ENCODE measurements around the gene SULT4A1.

The SULT4A1 gene

DNA sequence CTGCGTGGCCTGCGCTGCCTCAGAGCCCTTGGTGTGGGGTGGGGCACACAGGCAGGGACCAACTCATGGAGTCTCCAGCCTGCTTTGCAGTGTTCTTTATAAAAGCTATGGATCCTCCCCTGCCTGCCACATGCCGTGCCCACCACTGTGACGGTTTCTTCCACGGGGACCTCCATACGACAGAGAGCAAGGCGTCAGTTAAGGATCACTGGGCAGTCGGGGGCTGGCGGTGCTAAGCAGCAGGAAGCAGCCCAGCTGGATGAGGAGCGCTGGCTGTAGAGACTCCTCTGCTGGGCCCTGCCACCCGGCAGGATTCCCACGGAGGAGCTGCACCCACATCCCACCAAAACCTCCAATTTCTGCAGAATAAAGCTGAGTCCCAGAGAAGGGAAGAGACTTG, 27.1 kb downstream of the SULT4A1 start:
- TF ChIP-seq SIN3A (IDR thresholded peaks at IDR 0.05; ENCODE audit: borderline replicate concordance, insufficient read depth, low read length): no peak
- TF ChIP-seq POLR2AphosphoS5 (IDR thresholded peaks at IDR 0.05; ENCODE audit: low read depth, low read length): no peak
- TF ChIP-seq, protein P1, sequence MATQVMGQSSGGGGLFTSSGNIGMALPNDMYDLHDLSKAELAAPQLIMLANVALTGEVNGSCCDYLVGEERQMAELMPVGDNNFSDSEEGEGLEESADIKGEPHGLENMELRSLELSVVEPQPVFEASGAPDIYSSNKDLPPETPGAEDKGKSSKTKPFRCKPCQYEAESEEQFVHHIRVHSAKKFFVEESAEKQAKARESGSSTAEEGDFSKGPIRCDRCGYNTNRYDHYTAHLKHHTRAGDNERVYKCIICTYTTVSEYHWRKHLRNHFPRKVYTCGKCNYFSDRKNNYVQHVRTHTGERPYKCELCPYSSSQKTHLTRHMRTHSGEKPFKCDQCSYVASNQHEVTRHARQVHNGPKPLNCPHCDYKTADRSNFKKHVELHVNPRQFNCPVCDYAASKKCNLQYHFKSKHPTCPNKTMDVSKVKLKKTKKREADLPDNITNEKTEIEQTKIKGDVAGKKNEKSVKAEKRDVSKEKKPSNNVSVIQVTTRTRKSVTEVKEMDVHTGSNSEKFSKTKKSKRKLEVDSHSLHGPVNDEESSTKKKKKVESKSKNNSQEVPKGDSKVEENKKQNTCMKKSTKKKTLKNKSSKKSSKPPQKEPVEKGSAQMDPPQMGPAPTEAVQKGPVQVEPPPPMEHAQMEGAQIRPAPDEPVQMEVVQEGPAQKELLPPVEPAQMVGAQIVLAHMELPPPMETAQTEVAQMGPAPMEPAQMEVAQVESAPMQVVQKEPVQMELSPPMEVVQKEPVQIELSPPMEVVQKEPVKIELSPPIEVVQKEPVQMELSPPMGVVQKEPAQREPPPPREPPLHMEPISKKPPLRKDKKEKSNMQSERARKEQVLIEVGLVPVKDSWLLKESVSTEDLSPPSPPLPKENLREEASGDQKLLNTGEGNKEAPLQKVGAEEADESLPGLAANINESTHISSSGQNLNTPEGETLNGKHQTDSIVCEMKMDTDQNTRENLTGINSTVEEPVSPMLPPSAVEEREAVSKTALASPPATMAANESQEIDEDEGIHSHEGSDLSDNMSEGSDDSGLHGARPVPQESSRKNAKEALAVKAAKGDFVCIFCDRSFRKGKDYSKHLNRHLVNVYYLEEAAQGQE (IDR thresholded peaks at IDR 0.05; ENCODE audit: insufficient read depth in 1 of 2, low read depth in 2 of 2, low read length in 2 of 2): no peak
- TF ChIP-seq FOXP2 (optimal IDR thresholded peaks at IDR 0.05; ENCODE audit: borderline replicate concordance, extremely low read depth, extremely low read length, insufficient read depth): no peak
- TF ChIP-seq TAF1 (IDR thresholded peaks at IDR 0.05; ENCODE audit: borderline replicate concordance, insufficient read depth, low read length): no peak

DNA sequence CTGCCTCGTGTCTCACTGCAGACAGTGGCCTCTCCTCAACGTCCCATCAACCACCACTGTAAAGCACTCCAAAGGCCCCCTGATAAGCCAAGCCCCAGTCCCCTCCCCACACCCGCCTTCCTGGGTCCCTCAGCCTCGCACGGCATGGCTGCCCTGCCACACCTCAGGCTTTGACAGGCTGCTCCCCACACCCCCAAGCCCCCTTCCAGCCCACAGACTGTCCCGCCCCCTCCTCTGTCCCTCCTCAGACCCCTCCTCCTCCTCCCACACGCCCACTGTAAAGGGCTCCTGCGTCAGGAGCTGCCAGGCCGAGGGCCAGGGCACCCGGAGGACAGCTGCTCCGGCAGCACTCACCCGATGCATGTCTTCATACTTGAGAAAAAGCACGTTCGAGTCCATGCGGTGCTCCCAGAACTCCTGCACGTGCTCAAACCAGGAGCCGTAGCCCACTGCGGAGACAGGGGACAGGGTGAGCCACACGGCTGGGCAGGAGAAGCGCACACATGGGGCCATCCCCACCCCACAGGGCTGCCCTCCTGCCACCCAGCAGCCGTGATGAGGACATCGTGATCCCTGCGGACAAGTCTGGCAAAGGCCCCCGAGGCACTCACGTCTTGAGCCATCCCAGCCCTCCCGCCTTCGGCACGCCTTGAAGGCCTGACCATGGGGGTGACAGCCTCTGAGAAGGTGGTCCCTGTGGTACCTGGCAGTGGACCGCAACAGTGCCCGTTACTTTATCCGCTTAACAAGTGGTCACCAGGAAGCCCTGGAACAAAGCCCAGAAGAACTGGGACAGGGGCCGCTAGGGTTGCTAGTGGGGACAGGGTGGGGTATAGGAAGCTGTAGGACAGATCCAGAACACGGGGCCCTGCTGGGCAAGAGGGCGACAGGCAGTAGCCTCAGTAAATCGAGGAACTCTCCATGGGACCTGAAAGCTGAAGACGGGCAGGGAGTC, 28.8 kb downstream of the SULT4A1 start:
- TF ChIP-seq POLR2AphosphoS5 (IDR thresholded peaks at IDR 0.05; ENCODE audit: low read depth, low read length): no peak

DNA sequence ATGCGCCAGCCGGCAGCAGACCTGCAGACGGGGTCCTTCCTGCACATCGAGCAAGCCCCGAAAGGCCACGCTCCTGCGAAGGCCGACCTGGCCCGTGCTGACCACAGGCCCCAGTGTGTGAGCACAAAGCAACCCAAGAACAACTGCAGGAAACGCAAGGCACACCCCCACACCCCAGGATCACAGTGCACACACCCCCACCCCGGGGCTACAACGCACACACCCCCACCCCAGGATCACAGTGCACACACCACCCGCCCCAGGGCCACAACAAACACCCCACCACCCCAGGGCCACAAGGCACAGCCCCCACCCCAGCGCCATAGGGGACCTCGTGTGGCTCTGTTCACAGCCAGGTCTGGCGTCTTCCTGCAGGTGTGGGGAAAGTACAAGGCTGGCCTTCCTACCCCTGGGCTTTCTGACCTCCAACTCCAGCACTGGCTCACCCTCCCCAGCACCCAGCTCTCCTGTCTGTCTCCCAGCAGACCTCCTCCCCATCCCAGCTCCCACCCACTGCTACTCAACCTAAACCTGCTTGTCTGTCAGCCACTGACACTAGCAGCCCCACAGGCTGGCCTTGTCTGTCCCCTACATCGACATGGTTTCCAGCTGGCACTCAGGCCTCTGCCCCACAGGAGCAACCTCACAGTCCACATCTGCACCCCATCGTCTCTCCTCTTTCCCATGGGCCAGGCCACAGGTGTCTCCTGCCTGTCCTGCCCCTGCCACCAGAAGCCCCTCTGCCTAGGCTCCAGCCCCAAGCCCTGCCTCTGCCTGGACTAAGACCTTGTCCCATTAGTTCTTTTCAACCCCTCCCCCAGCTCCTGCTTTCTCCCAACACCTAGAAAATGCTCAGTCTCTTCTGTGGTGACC, 29.7 kb downstream of the SULT4A1 start:
- no peak for TF ChIP-seq SIN3A (IDR thresholded peaks at IDR 0.05; ENCODE audit: borderline replicate concordance, insufficient read depth, low read length)
- TF ChIP-seq TAF1 (IDR thresholded peaks at IDR 0.05; ENCODE audit: borderline replicate concordance, insufficient read depth, low read length): no peak
- no peak for TF ChIP-seq POLR2AphosphoS5 (IDR thresholded peaks at IDR 0.05; ENCODE audit: low read depth, low read length)
- TF ChIP-seq, protein P1 (IDR thresholded peaks at IDR 0.05; ENCODE audit: insufficient read depth in 1 of 2, low read depth in 2 of 2, low read length in 2 of 2): no peak
- no peak for TF ChIP-seq FOXP2 (optimal IDR thresholded peaks at IDR 0.05; ENCODE audit: borderline replicate concordance, extremely low read depth, extremely low read length, insufficient read depth)

DNA sequence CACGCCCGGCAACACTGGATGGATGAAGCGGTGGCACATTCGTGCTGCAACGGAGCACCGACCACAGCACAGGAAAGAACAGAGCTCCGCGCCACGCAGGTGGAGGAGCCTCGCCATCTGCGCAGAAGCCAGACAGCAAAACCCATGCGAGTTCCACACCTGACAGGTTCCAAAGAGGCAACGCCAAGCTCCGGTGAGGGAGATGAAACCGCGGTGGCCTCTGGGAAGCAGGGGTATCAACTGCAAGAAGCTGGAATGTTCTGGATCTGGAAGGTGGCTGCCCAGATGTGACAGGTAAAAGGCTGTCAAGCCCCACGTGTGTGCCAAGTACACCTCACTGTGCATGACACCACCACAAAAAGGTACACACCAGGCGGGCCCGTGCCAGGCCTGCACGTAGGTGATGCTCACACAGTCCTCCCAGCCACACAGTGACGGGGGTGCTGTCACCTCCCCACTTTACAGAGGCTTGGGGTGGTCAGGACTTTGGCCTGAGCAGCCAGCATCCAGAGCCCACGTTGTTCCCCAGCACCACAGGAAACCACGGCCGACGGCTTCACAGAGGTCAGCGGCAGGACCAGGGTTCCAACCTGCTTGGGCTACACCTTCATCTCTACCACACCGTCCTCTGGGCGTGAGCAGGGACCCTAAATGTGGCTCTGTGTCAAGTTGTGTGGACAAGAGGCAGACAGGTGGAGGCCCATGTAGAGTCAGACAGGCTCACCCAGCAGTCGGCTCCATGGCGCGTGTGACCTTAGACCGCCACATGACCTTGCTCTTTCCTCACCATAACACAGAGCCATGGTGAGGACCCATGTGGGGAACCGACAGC, 30.5 kb downstream of the SULT4A1 start:
- TF ChIP-seq SIN3A (IDR thresholded peaks at IDR 0.05; ENCODE audit: borderline replicate concordance, insufficient read depth, low read length): no peak
- no peak for TF ChIP-seq POLR2AphosphoS5 (IDR thresholded peaks at IDR 0.05; ENCODE audit: low read depth, low read length)
- TF ChIP-seq, protein P1 (IDR thresholded peaks at IDR 0.05; ENCODE audit: insufficient read depth in 1 of 2, low read depth in 2 of 2, low read length in 2 of 2): no peak
- TF ChIP-seq TAF1 (IDR thresholded peaks at IDR 0.05; ENCODE audit: borderline replicate concordance, insufficient read depth, low read length): no peak
- TF ChIP-seq FOXP2 (optimal IDR thresholded peaks at IDR 0.05; ENCODE audit: borderline replicate concordance, extremely low read depth, extremely low read length, insufficient read depth): no peak

Measured in PFSK-1 (cell line).